ENCODE measurements around the gene RALGAPA2.

GRCh38 chr20:20457392-20458126 is 254.9 kb downstream of the RALGAPA2 start:
- TF ChIP-seq CTCF (IDR thresholded peaks at IDR 0.05) (no peak), POLR2A (IDR thresholded peaks at IDR 0.05) (no peak), POLR2AphosphoS5 (IDR thresholded peaks at IDR 0.05) (no peak)
